ENCODE measurements around the gene HHIPL1. TPM values are rescaled to one million over a fixed set of nuclear protein-coding genes. Genes with fewer than 3 reads are reported as not detected.

HHIPL1 gene
- total RNA-seq, 1 donor from 2014 or later = 5.9 TPM

GRCh38 chr14:99671235-99672224 is 26.6 kb downstream of the HHIPL1 start:
- TF ChIP-seq POLR2AphosphoS5 (IDR thresholded peaks at IDR 0.05; ENCODE audit: insufficient read depth in 1 of 2, low read depth in 1 of 2) (no peak), CTCF (IDR thresholded peaks at IDR 0.05) (no peak), POLR2A (IDR thresholded peaks at IDR 0.05) (no peak)
- H3K9me3 ChIP-seq = no peaks in the 10 kb centered on the region
- intact Hi-C loops (cut with DNase I) = no loop called here
- H3K36me3 ChIP-seq = no peaks in the 10 kb centered on the region
- no peaks in the 10 kb centered on the region for H3K27me3 ChIP-seq
- no peak overlapping the region for H3K27ac ChIP-seq
- DNase-seq (ENCODE audit: extremely low spot score in 2 of 2) = no peak
- H3K4me3 ChIP-seq = no peak overlapping the region
- H3K4me1 ChIP-seq = no peaks in the 10 kb centered on the region

- H3K4me3 ChIP-seq = no peak overlapping the region
- no peak for TF ChIP-seq CTCF (IDR thresholded peaks at IDR 0.05)
- TF ChIP-seq POLR2AphosphoS5 (IDR thresholded peaks at IDR 0.05; ENCODE audit: insufficient read depth in 1 of 2, low read depth in 1 of 2) = no peak
- TF ChIP-seq POLR2A (IDR thresholded peaks at IDR 0.05) = no peak
- H3K9me3 ChIP-seq = no peaks in the 10 kb centered on the region
- no peaks in the 10 kb centered on the region for H3K4me1 ChIP-seq
- H3K27ac ChIP-seq = no peak overlapping the region
- intact Hi-C loops (cut with DNase I) = no loop called here
- no peak for DNase-seq (ENCODE audit: extremely low spot score in 2 of 2)
- no peaks in the 10 kb centered on the region for H3K27me3 ChIP-seq
- H3K36me3 ChIP-seq = no peaks in the 10 kb centered on the region
Observed at GRCh38 chr14:99672506-99673304, 27.8 kb downstream of the HHIPL1 start.

GRCh38 chr14:99673305-99674063 is 28.6 kb downstream of the HHIPL1 start:
- DNase-seq (ENCODE audit: extremely low spot score in 2 of 2) = no peak
- Histone ChIP-seq H3K4me1 (no peaks in the 10 kb centered on the region), H3K27me3 (no peaks in the 10 kb centered on the region), H3K4me3 (no peak overlapping the region), H3K27ac (no peak overlapping the region), H3K36me3 (no peaks in the 10 kb centered on the region), H3K9me3 (no peaks in the 10 kb centered on the region)
- TF ChIP-seq POLR2A (IDR thresholded peaks at IDR 0.05) (no peak), POLR2AphosphoS5 (IDR thresholded peaks at IDR 0.05; ENCODE audit: insufficient read depth in 1 of 2, low read depth in 1 of 2) (no peak)
- intact Hi-C loops (cut with DNase I) = no loop called here

- intact Hi-C loops (cut with DNase I) = no loop called here
- Histone ChIP-seq H3K27ac (no peak overlapping the region), H3K36me3 (no peaks in the 10 kb centered on the region), H3K4me3 (no peak overlapping the region), H3K9me3 (no peaks in the 10 kb centered on the region), H3K4me1 (no peaks in the 10 kb centered on the region), H3K27me3 (no peaks in the 10 kb centered on the region)
- DNase-seq (ENCODE audit: extremely low spot score in 2 of 2) = no peak
- TF ChIP-seq CTCF (IDR thresholded peaks at IDR 0.05) (no peak), POLR2A (IDR thresholded peaks at IDR 0.05) (no peak), POLR2AphosphoS5 (IDR thresholded peaks at IDR 0.05; ENCODE audit: insufficient read depth in 1 of 2, low read depth in 1 of 2) (no peak)
Observed at GRCh38 chr14:99674064-99674650, 29.2 kb downstream of the HHIPL1 start.
